H9 (cell line): ENCODE data around the gene GSTO2. TPM values are rescaled to one million over a fixed set of nuclear protein-coding genes. Genes with fewer than 3 reads are reported as not detected.

Experiments used
- DNase-seq: peaks from one replicate; pipeline ENCODE4 v3.0.0-alpha.2; 2017
- H2AFZ ChIP-seq: one replicate; pipeline ENCODE4 v1.6.1; 2013; ENCODE audit warnings: mild to moderate bottlenecking, low read length, control low read depth, moderate library complexity
- H2AK5ac ChIP-seq: 2 replicates; pipeline ENCODE4 v1.6.1; 2013; ENCODE audit warnings: low read length, control low read depth, mixed read lengths; ENCODE audit not compliant: insufficient read length
- H2BK120ac ChIP-seq: one replicate; pipeline ENCODE4 v1.6.1; 2013; ENCODE audit warnings: low read depth, mild to moderate bottlenecking, low read length, control low read depth, inconsistent platforms; ENCODE audit not compliant: poor library complexity, severe bottlenecking
- H2BK12ac ChIP-seq: 2 replicates; pipeline ENCODE4 v1.6.1; 2013; ENCODE audit warnings: low read length, control low read depth, mixed read lengths, low read depth; ENCODE audit not compliant: insufficient read length
- H2BK15ac ChIP-seq: 2 replicates; pipeline ENCODE4 v1.6.1; 2013; ENCODE audit warnings: low read depth, low read length, control low read depth
- H2BK20ac ChIP-seq: one replicate; pipeline ENCODE4 v1.6.1; 2013; ENCODE audit warnings: low read depth, mild to moderate bottlenecking, low read length, control low read depth, inconsistent platforms; ENCODE audit not compliant: poor library complexity, severe bottlenecking
- H2BK5ac ChIP-seq: 2 replicates; pipeline ENCODE4 v1.6.1; 2013; ENCODE audit warnings: low read length, control low read depth, mixed read lengths; ENCODE audit not compliant: insufficient read length
- H3K14ac ChIP-seq: 2 replicates; pipeline ENCODE4 v1.6.1; 2013; ENCODE audit warnings: low read length, control low read depth; ENCODE audit not compliant: insufficient read depth
- H3K18ac ChIP-seq: 2 replicates; pipeline ENCODE4 v1.6.1; 2013; ENCODE audit warnings: low read depth, mild to moderate bottlenecking, mixed read lengths, low read length, control low read depth; ENCODE audit not compliant: insufficient read length
- H3K23ac ChIP-seq: 2 replicates; pipeline ENCODE4 v1.6.1; 2013; ENCODE audit warnings: low read length, control low read depth, mixed read lengths, low read depth; ENCODE audit not compliant: insufficient read length
- H3K23me2 ChIP-seq: 2 replicates; pipeline ENCODE4 v1.6.1; 2013; ENCODE audit warnings: low read depth, mild to moderate bottlenecking, mixed read lengths, low read length, control low read depth; ENCODE audit not compliant: insufficient read length, poor library complexity, severe bottlenecking
- H3K27ac ChIP-seq: 2 replicates; pipeline ENCODE4 v1.5.1; 2013; ENCODE audit warnings: low read length, control low read depth, mixed read lengths, low read depth; ENCODE audit not compliant: insufficient read length
- H3K27me3 ChIP-seq: 2 replicates; pipeline ENCODE4 v1.6.1; 2013; ENCODE audit warnings: low read length, control low read depth, inconsistent platforms; ENCODE audit not compliant: insufficient read depth
- H3K4ac ChIP-seq: 2 replicates; pipeline ENCODE4 v1.6.1; 2013; ENCODE audit warnings: low read depth, mild to moderate bottlenecking, control low read depth, inconsistent platforms, low read length, moderate library complexity
- H3K4me1 ChIP-seq: 2 replicates; pipeline ENCODE4 v1.6.1; 2013; ENCODE audit warnings: low read length, control low read depth, inconsistent platforms; ENCODE audit not compliant: insufficient read depth
- H3K4me2 ChIP-seq: 2 replicates; pipeline ENCODE4 v1.6.1; 2013; ENCODE audit warnings: low read length, control low read depth, mixed read lengths; ENCODE audit not compliant: insufficient read length, insufficient read depth
- H3K56ac ChIP-seq: 2 replicates; pipeline ENCODE4 v1.6.1; 2013; ENCODE audit warnings: low read depth, mild to moderate bottlenecking, mixed read lengths, low read length, control low read depth; ENCODE audit not compliant: insufficient read length
- H3K79me1 ChIP-seq: 2 replicates; pipeline ENCODE4 v1.6.1; 2013; ENCODE audit warnings: low read depth, mild to moderate bottlenecking, moderate library complexity, low read length, control low read depth, inconsistent platforms; ENCODE audit not compliant: insufficient read depth, poor library complexity, severe bottlenecking
- H3K79me2 ChIP-seq: 2 replicates; pipeline ENCODE4 v1.6.1; 2013; ENCODE audit warnings: low read length, control low read depth, inconsistent platforms; ENCODE audit not compliant: insufficient read depth
- H3K9ac ChIP-seq: 2 replicates; pipeline ENCODE4 v1.6.1; 2013; ENCODE audit warnings: low read length, control low read depth, mixed read lengths; ENCODE audit not compliant: insufficient read length; ENCODE audit errors: extremely low read depth
- H3K9me3 ChIP-seq: one replicate; pipeline ENCODE4 v1.6.1; 2013; ENCODE audit warnings: low read depth, low read length, inconsistent platforms; ENCODE audit not compliant: control insufficient read depth
- H3T11ph ChIP-seq: one replicate; pipeline ENCODE4 v1.6.1; 2013; ENCODE audit warnings: mild to moderate bottlenecking, low read length, control low read depth, inconsistent platforms
- H4K20me1 ChIP-seq: one replicate; pipeline ENCODE4 v1.6.1; 2013; ENCODE audit not compliant: control insufficient read depth, insufficient read length, insufficient read depth
- H4K5ac ChIP-seq: 2 replicates; pipeline ENCODE4 v1.6.1; 2013; ENCODE audit warnings: low read depth, mild to moderate bottlenecking, mixed read lengths, low read length, control low read depth; ENCODE audit not compliant: insufficient read length
- H4K8ac ChIP-seq: replicated peaks from 2 replicates; pipeline ENCODE4 v1.6.1; 2013; ENCODE audit warnings: low read length, control low read depth, mixed read lengths, low read depth; ENCODE audit not compliant: insufficient read length
- H4K91ac ChIP-seq: 2 replicates; pipeline ENCODE4 v1.6.1; 2013; ENCODE audit warnings: low read depth, mild to moderate bottlenecking, moderate library complexity, mixed read lengths, low read length, control low read depth; ENCODE audit not compliant: insufficient read length
- H3K27ac Mint-ChIP-seq, 3 experiments: 2 replicates in 2 of 3; 3 replicates in 1 of 3; pipeline ENCODE4 v1.8.0; 2020 to 2021; ENCODE audit warnings: mixed read lengths in 3 of 3, mild to moderate bottlenecking in 1 of 3, moderate library complexity in 1 of 3
- H3K27me3 Mint-ChIP-seq: 2 replicates; pipeline ENCODE4 v1.8.0; 2021; ENCODE audit warnings: low read depth, mild to moderate bottlenecking, moderate library complexity, mixed read lengths
- H3K36me3 Mint-ChIP-seq, 3 experiments: 2 replicates in 2 of 3; 3 replicates in 1 of 3; pipeline ENCODE4 v1.8.0; 2020 to 2021; ENCODE audit warnings: low read depth in 3 of 3, mixed read lengths in 3 of 3; ENCODE audit not compliant: insufficient read depth in 1 of 3
- H3K4me1 Mint-ChIP-seq, 2 experiments: 2 replicates each; pipeline ENCODE4 v1.8.0; 2020; ENCODE audit warnings: mixed read lengths in 2 of 2
- H3K4me3 Mint-ChIP-seq, 2 experiments: 2 replicates in 1 of 2; 3 replicates in 1 of 2; pipeline ENCODE4 v1.8.0; 2020 to 2021; ENCODE audit warnings: mild to moderate bottlenecking in 2 of 2, mixed read lengths in 2 of 2, moderate library complexity in 1 of 2
- H3K9me3 Mint-ChIP-seq, 2 experiments: 2 replicates in 1 of 2; 3 replicates in 1 of 2; pipeline ENCODE4 v1.8.0; 2020; ENCODE audit warnings: mild to moderate bottlenecking in 2 of 2, mixed read lengths in 2 of 2, moderate library complexity in 1 of 2
- WGBS: extraction: QIAGEN DNeasy Blood & Tissue Kit; methylation state at CpG from one replicate; pipeline ENCODE4 v1.1.7; 2013; ENCODE audit warnings: missing lambda C conversion rate, low lambda C conversion rate, mixed read lengths; ENCODE audit not compliant: insufficient read length; ENCODE audit errors: extremely low coverage; 5-methylcytosine and 5-hydroxymethylcytosine counted together
- total RNA-seq: library from RNA; stranded (reverse); gene quantifications from 2 replicates; pipeline ENCODE4 v1.2.1, GENCODE V29; 2021
- TF ChIP-seq, protein P1 (sequence below): fragments of 200-600 bp; sonication (generic); conservative IDR thresholded peaks from 3 replicates; pipeline ENCODE4 v1.8.0; 2021; ENCODE audit warnings: antibody characterized with exemption, mild to moderate bottlenecking

The GSTO2 gene
- total RNA-seq, 1 experiment from 2014 or later, result 14.5 TPM

DNA sequence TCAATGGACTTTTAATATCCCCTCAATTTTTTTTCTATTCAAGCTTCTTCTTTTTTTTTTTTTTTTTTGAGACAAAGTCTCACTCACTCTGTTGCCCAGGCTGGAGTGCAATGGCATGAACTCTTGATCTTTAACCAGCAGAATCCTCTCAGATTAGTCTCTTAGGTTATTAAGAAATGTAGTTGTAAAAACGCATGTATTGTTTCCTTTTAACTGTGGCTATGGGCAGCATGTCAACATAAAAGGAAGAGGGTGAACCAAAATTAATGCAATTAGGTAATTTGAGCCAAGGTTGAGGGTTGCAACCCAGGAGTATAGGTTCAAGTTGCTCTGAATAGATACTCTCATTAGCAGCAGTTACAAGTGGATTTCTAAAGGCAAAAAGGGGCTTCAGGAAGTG lies 18.6 kb upstream of the GSTO2 start:
- Histone ChIP-seq H3K79me1 (no peaks in the 10 kb centered on the region), H2BK120ac (no peak overlapping the region), H4K5ac (no peak overlapping the region), H3K27me3 (no peaks in the 10 kb centered on the region; the same call in 1 of the 2 replicates), H2BK20ac (no peak overlapping the region), H3K23me2 (peaks cover 9% of the 10 kb centered on the region), H3K4me1 (peaks cover 8% of the 10 kb centered on the region; the same call in 1 of the 2 replicates), H4K20me1 (no peaks in the 10 kb centered on the region), H3K18ac (no peak overlapping the region), H3K4me2 (no peak overlapping the region), H2AFZ (no peak overlapping the region), H3K14ac (no peak overlapping the region), H2BK12ac (no peak overlapping the region), H3T11ph (no peak overlapping the region), H4K91ac (no peak overlapping the region), H2AK5ac (no peak overlapping the region), H3K4ac (no peak overlapping the region), H2BK15ac (no peak overlapping the region), H3K27ac (no peak overlapping the region), H4K8ac (no peak overlapping the region), H3K79me2 (no peaks in the 10 kb centered on the region), H3K56ac (no peak overlapping the region), H3K9me3 (no peaks in the 10 kb centered on the region), H2BK5ac (no peak overlapping the region), H3K23ac (no peak overlapping the region), H3K9ac (no peak overlapping the region)
- Mint-ChIP-seq H3K36me3 (peaks cover 0 to 4% (median 3%) of the 10 kb centered on the region in 3 experiments; a peak in 2 of 7 replicates), H3K4me1 (peaks cover 40 to 44% of the 10 kb centered on the region in 2 experiments), H3K27ac (no peak overlapping the region), H3K4me3 (no peak overlapping the region), H3K9me3 (peaks cover 0 to 12% of the 10 kb centered on the region in 2 experiments; a peak in 3 of 5 replicates), H3K27me3 (peaks cover 16% of the 10 kb centered on the region)
- whole genome bisulfite sequencing, result no CpG with 5 or more reads among the region's 1 CpG
- DNase-seq, result no peak
- TF ChIP-seq, protein P1, sequence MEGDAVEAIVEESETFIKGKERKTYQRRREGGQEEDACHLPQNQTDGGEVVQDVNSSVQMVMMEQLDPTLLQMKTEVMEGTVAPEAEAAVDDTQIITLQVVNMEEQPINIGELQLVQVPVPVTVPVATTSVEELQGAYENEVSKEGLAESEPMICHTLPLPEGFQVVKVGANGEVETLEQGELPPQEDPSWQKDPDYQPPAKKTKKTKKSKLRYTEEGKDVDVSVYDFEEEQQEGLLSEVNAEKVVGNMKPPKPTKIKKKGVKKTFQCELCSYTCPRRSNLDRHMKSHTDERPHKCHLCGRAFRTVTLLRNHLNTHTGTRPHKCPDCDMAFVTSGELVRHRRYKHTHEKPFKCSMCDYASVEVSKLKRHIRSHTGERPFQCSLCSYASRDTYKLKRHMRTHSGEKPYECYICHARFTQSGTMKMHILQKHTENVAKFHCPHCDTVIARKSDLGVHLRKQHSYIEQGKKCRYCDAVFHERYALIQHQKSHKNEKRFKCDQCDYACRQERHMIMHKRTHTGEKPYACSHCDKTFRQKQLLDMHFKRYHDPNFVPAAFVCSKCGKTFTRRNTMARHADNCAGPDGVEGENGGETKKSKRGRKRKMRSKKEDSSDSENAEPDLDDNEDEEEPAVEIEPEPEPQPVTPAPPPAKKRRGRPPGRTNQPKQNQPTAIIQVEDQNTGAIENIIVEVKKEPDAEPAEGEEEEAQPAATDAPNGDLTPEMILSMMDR, result no peak
